SK-N-SH (cell line): ENCODE data around the gene TMPRSS6. TPM values are rescaled to one million over a fixed set of nuclear protein-coding genes. Genes with fewer than 3 reads are reported as not detected.
"Not testable (repeated sequence)": the region's sequence is repeated elsewhere in the genome, so short reads cannot be mapped to it uniquely, and the experiment has no call there.

Source experiments
- CTCF ChIA-PET: fragments of 300-600, 350-600 bp; formaldehyde crosslinking; extraction: SDS; loops from one replicate; lab custom pipeline; 2021; lab: Yijun Ruan, JAX
- POLR2A ChIA-PET: fragments of 350-600 bp; sonication (Branson Sonifier 250); formaldehyde crosslinking; extraction: SDS; loops from one replicate; lab custom pipeline; 2020; ENCODE audit warnings: antibody characterized with exemption, inconsistent platforms; lab: Yijun Ruan, JAX
- DNase-seq: peaks from one replicate; pipeline ENCODE4 v3.0.0; 2012
- H2AFZ ChIP-seq: fragments of 200-600 bp; sonication (generic); 2 replicates; pipeline ENCODE4 v1.8.1; 2016; ENCODE audit warnings: antibody characterized with exemption, mild to moderate bottlenecking, low read depth
- H3F3A ChIP-seq: fragments of 200-600 bp; sonication (generic); replicated peaks from 2 replicates; pipeline ENCODE3; 2016; ENCODE audit warnings: antibody characterized with exemption, mild to moderate bottlenecking; ENCODE audit not compliant: insufficient read depth
- H3K27ac ChIP-seq, 2 experiments: fragments of 200-500 bp in 1 of 2; fragments of 200-600 bp in 1 of 2; sonication (Bioruptor generic) in 1 of 2; sonication (generic), shearing (Covaris generic) in 1 of 2; 2 replicates each; pipeline versions ENCODE4 v1.5.1 to v1.6.1; 2014 to 2016; ENCODE audit warnings: low read depth in 2 of 2, inconsistent platforms in 1 of 2, low read length in 1 of 2, mild to moderate bottlenecking in 1 of 2, mixed read lengths in 1 of 2
- H3K27me3 ChIP-seq: fragments of 200-600 bp; sonication (generic), shearing (Covaris generic); 2 replicates; pipeline ENCODE4 v1.6.1; 2016; ENCODE audit warnings: mixed run types; ENCODE audit not compliant: insufficient read depth
- H3K36me3 ChIP-seq, 2 experiments: fragments of 200-500 bp in 1 of 2; fragments of 200-600 bp in 1 of 2; sonication (Bioruptor generic) in 1 of 2; sonication (generic) in 1 of 2; replicated peaks in 1 of 2; 2 replicates each; pipeline versions ENCODE3 to v1.5.1; 2014 to 2016; ENCODE audit warnings: low read length in 1 of 2, mild to moderate bottlenecking in 1 of 2; ENCODE audit not compliant: insufficient read depth in 2 of 2, control insufficient read depth in 1 of 2
- H3K4me1 ChIP-seq, 2 experiments: fragments of 200-500 bp in 1 of 2; fragments of 200-600 bp in 1 of 2; sonication (Bioruptor generic) in 1 of 2; sonication (generic), shearing (Covaris generic) in 1 of 2; 2 replicates each; pipeline versions ENCODE4 v1.5.1 to v1.6.1; 2014 to 2016; ENCODE audit warnings: low read depth in 1 of 2, low read length in 1 of 2, mixed run types in 1 of 2; ENCODE audit not compliant: insufficient read depth in 2 of 2, control insufficient read depth in 1 of 2
- H3K4me2 ChIP-seq: fragments of 200-600 bp; sonication (generic), shearing (Covaris generic); 2 replicates; pipeline ENCODE4 v1.6.1; 2017; ENCODE audit warnings: mixed run types
- H3K4me3 ChIP-seq, 2 experiments: fragments of 200-500 bp in 1 of 2; fragments of 200-600 bp in 1 of 2; sonication (Bioruptor generic) in 1 of 2; sonication (generic), shearing (Covaris generic) in 1 of 2; 2 replicates each; pipeline versions ENCODE4 v1.5.1 to v1.8.1; 2014 to 2016; ENCODE audit warnings: low read depth in 2 of 2, inconsistent platforms in 1 of 2, low read length in 1 of 2, mild to moderate bottlenecking in 1 of 2, mixed read lengths in 1 of 2, moderate library complexity in 1 of 2
- H3K79me2 ChIP-seq: fragments of 200-600 bp; sonication (generic); 2 replicates; pipeline ENCODE4 v1.8.1; 2017; ENCODE audit warnings: mild to moderate bottlenecking; ENCODE audit not compliant: insufficient read depth
- H3K9ac ChIP-seq: fragments of 200-600 bp; sonication (generic); 2 replicates; pipeline ENCODE4 v1.6.1; 2017; ENCODE audit warnings: mixed run types
- H3K9me2 ChIP-seq: fragments of 200-600 bp; sonication (generic); 2 replicates; pipeline ENCODE4 v1.6.1; 2017; ENCODE audit warnings: mixed run types
- H3K9me3 ChIP-seq: fragments of 200-600 bp; sonication (generic); 2 replicates; pipeline ENCODE4 v1.6.1; 2017; ENCODE audit warnings: mixed run types, mild to moderate bottlenecking, moderate library complexity
- H4K20me1 ChIP-seq: fragments of 200-600 bp; sonication (generic); 2 replicates; pipeline ENCODE4 v1.6.1; 2017; ENCODE audit warnings: mild to moderate bottlenecking, mixed run types; ENCODE audit not compliant: insufficient read depth
- ELF1 ChIP-seq: IDR thresholded peaks from 2 replicates; pipeline ENCODE4 v1.4.0; 2012
- EP300 ChIP-seq, 2 experiments: IDR thresholded peaks; 2 replicates each; pipeline versions ENCODE4 v1.4.0 to v1.6.1; 2012; ENCODE audit warnings: borderline replicate concordance in 1 of 2, low read depth in 1 of 2, low read length in 1 of 2
- FOSL2 ChIP-seq: IDR thresholded peaks from 2 replicates; pipeline ENCODE4 v1.4.0; 2012; ENCODE audit warnings: low read depth, mild to moderate bottlenecking, moderate library complexity, borderline replicate concordance
- FOXM1 ChIP-seq: IDR thresholded peaks from 2 replicates; pipeline ENCODE4 v1.4.0; 2012; ENCODE audit warnings: low read depth, mild to moderate bottlenecking
- NFIC ChIP-seq: IDR thresholded peaks from 2 replicates; pipeline ENCODE4 v1.4.0; 2012; ENCODE audit warnings: borderline replicate concordance
- NRF1 ChIP-seq: IDR thresholded peaks from 2 replicates; pipeline ENCODE4 v1.6.1; 2012; ENCODE audit warnings: low read depth, mild to moderate bottlenecking, low read length
- SIN3A ChIP-seq: IDR thresholded peaks from 2 replicates; pipeline ENCODE4 v1.6.1; 2012; ENCODE audit warnings: low read depth, mild to moderate bottlenecking, low read length, moderate library complexity, borderline replicate concordance
- WGBS: methylation state at CpG from one replicate; pipeline ENCODE4 v1.1.6; 2017; ENCODE audit warnings: low lambda C conversion rate; 5-methylcytosine and 5-hydroxymethylcytosine counted together
- polyA plus RNA-seq, 3 experiments: library from polyadenylated mRNA; depleted of rRNA; stranded (reverse); fragments of >200 nt; gene quantifications; 2 replicates each; pipeline ENCODE4 v1.2.3, GENCODE V29; 2012
- TF ChIP-seq, protein P1 (sequence below): IDR thresholded peaks from 2 replicates; pipeline ENCODE4; 2012
- TF ChIP-seq, protein P2 (sequence below): IDR thresholded peaks from 2 replicates; pipeline ENCODE4 v1.6.1; 2012; ENCODE audit warnings: mild to moderate bottlenecking, low read depth, low read length, moderate library complexity
- TF ChIP-seq, protein P3 (sequence below): IDR thresholded peaks from 2 replicates; pipeline ENCODE4 v1.4.0; 2012; ENCODE audit warnings: low read depth, borderline replicate concordance
- TF ChIP-seq, protein P4 (sequence below): IDR thresholded peaks from 2 replicates; pipeline ENCODE4 v1.4.0; 2012; ENCODE audit warnings: low read depth, borderline replicate concordance

Gene TMPRSS6
- polyA plus RNA-seq, 1 of the 3 experiments (the other 2 are of a cell fraction): not detected

DNA sequence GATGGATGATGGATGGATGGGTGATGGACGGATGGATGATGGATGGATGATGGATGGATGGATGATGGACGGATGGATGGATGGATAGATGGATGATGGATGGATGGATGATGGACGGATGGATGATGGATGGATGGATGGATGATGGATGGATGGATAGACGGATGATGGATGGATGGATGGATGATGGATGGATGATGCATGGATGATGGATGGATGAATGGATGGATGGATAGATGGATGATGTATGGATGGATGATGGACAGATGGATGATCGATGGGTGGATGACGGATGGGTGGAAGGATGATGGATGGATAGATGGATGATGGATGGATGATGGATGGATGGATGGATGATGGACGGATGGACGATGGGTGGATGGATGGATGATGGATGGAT is 36.8 kb downstream of the TMPRSS6 start:
- H3K4me3 ChIP-seq: no peak overlapping the region
- H3K4me1 ChIP-seq: no peaks in the 10 kb centered on the region; a peak in 1 of 4 replicates
- no peak overlapping the region for H3K9ac ChIP-seq
- DNase-seq: no peak
- no peak overlapping the region for H2AFZ ChIP-seq
- CTCF ChIA-PET: no interaction called here
- H4K20me1 ChIP-seq: no peaks in the 10 kb centered on the region
- TF ChIP-seq FOXM1 (no peak), EP300 (IDR thresholded peaks at IDR 0.05; ENCODE audit: borderline replicate concordance in 1 of 2, low read depth in 1 of 2, low read length in 1 of 2) (no peak), FOSL2 (no peak), NFIC (no peak), SIN3A (no peak), ELF1 (no peak), NRF1 (no peak)
- TF ChIP-seq, protein P1, sequence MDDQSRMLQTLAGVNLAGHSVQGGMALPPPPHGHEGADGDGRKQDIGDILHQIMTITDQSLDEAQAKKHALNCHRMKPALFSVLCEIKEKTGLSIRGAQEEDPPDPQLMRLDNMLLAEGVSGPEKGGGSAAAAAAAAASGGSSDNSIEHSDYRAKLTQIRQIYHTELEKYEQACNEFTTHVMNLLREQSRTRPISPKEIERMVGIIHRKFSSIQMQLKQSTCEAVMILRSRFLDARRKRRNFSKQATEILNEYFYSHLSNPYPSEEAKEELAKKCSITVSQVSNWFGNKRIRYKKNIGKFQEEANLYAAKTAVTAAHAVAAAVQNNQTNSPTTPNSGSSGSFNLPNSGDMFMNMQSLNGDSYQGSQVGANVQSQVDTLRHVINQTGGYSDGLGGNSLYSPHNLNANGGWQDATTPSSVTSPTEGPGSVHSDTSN: no peak
- TF ChIP-seq, protein P2, sequence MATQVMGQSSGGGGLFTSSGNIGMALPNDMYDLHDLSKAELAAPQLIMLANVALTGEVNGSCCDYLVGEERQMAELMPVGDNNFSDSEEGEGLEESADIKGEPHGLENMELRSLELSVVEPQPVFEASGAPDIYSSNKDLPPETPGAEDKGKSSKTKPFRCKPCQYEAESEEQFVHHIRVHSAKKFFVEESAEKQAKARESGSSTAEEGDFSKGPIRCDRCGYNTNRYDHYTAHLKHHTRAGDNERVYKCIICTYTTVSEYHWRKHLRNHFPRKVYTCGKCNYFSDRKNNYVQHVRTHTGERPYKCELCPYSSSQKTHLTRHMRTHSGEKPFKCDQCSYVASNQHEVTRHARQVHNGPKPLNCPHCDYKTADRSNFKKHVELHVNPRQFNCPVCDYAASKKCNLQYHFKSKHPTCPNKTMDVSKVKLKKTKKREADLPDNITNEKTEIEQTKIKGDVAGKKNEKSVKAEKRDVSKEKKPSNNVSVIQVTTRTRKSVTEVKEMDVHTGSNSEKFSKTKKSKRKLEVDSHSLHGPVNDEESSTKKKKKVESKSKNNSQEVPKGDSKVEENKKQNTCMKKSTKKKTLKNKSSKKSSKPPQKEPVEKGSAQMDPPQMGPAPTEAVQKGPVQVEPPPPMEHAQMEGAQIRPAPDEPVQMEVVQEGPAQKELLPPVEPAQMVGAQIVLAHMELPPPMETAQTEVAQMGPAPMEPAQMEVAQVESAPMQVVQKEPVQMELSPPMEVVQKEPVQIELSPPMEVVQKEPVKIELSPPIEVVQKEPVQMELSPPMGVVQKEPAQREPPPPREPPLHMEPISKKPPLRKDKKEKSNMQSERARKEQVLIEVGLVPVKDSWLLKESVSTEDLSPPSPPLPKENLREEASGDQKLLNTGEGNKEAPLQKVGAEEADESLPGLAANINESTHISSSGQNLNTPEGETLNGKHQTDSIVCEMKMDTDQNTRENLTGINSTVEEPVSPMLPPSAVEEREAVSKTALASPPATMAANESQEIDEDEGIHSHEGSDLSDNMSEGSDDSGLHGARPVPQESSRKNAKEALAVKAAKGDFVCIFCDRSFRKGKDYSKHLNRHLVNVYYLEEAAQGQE: no peak
- TF ChIP-seq, protein P3, sequence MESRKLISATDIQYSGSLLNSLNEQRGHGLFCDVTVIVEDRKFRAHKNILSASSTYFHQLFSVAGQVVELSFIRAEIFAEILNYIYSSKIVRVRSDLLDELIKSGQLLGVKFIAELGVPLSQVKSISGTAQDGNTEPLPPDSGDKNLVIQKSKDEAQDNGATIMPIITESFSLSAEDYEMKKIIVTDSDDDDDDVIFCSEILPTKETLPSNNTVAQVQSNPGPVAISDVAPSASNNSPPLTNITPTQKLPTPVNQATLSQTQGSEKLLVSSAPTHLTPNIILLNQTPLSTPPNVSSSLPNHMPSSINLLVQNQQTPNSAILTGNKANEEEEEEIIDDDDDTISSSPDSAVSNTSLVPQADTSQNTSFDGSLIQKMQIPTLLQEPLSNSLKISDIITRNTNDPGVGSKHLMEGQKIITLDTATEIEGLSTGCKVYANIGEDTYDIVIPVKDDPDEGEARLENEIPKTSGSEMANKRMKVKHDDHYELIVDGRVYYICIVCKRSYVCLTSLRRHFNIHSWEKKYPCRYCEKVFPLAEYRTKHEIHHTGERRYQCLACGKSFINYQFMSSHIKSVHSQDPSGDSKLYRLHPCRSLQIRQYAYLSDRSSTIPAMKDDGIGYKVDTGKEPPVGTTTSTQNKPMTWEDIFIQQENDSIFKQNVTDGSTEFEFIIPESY: no peak
- TF ChIP-seq, protein P4, sequence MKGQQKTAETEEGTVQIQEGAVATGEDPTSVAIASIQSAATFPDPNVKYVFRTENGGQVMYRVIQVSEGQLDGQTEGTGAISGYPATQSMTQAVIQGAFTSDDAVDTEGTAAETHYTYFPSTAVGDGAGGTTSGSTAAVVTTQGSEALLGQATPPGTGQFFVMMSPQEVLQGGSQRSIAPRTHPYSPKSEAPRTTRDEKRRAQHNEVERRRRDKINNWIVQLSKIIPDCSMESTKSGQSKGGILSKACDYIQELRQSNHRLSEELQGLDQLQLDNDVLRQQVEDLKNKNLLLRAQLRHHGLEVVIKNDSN: no peak
- POLR2A ChIA-PET: no interaction called here
- H3K9me3 ChIP-seq: no peaks in the 10 kb centered on the region
- H3K4me2 ChIP-seq: no peak overlapping the region
- no peaks in the 10 kb centered on the region for H3F3A ChIP-seq
- peaks cover 53% of the 10 kb centered on the region for H3K27me3 ChIP-seq
- H3K79me2 ChIP-seq: no peaks in the 10 kb centered on the region
- H3K27ac ChIP-seq: no peak overlapping the region
- H3K36me3 ChIP-seq: no peaks in the 10 kb centered on the region
- H3K9me2 ChIP-seq: no peaks in the 10 kb centered on the region
- 73% methylated on average over 8 of the region's 8 CpGs for WGBS

DNA sequence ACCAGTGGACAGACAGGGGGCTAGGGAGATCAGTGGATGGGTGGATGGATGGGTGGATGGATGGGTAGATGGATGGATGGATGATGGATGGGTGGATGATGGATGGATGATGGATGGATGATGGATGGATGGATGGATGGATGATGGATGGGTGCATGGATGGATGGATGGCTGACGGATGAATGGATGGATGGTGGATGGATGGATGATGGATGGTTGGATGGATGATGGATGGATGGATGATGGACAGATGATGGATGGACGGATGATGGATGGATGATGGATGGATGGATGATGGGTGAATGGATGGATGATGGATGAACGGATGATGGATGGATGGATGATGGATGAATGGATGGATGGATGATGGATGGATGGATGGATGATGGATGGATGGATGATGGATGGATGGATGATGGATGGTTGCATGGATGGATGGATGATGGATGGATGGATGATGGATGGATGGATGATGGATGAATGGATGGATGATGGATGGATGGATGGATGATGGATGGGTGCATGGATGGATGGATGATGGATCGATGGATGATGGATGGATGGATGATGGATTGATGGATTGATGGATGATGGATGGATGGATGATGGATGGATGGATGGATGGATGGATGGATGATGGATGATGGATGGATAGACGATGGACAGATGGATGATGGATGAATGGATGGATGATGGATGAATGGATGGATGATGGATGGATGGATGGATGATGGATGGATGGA is 37.5 kb downstream of the TMPRSS6 start:
- DNase-seq, H3K4me1 ChIP-seq, H3F3A ChIP-seq, H3K79me2 ChIP-seq, H3K4me3 ChIP-seq, H3K9ac ChIP-seq, H2AFZ ChIP-seq, H3K36me3 ChIP-seq, H3K27ac ChIP-seq, H3K9me2 ChIP-seq, H3K4me2 ChIP-seq, POLR2A ChIA-PET, H4K20me1 ChIP-seq, H3K9me3 ChIP-seq: not testable (repeated sequence)
- H3K27me3 ChIP-seq: peaks cover 48% of the 10 kb centered on the region
- CTCF ChIA-PET: interaction anchor here (1.4 to 2.6 kb wide), 2 partner anchors 127 to 269 kb away, joined by 3 to 13 read pairs; no protein-coding TSS in a partner anchor
- WGBS: 78% methylated on average over 5 of the region's 5 CpGs
